ENCODE data around the gene VGF.

VGF gene

GRCh38 chr7:101169110-101169837 lies 3.9 kb upstream of the VGF start (continued):
- no peak for TF ChIP-seq ZNF175 (tag by site-specific recombination; IDR thresholded peaks at IDR 0.05)
- TF ChIP-seq ZNF792 (tag by site-specific recombination; IDR thresholded peaks at IDR 0.05), result no peak
- TF ChIP-seq PBX3 (CRISPR knock-in tag; IDR thresholded peaks at IDR 0.05), result no peak
- TF ChIP-seq ZFHX2 (tag by site-specific recombination; conservative IDR thresholded peaks at IDR 0.05), result peak; percentile 91
- TF ChIP-seq ZNF10 (tag by site-specific recombination; IDR thresholded peaks at IDR 0.05), result no peak
- no peak for TF ChIP-seq ZNF211 (tag by site-specific recombination; IDR thresholded peaks at IDR 0.05; ENCODE audit: low read depth)
- no peak for TF ChIP-seq ZNF660 (tag by site-specific recombination; IDR thresholded peaks at IDR 0.05)
- TF ChIP-seq ZNF600 (tag by site-specific recombination; IDR thresholded peaks at IDR 0.05), result no peak
- TF ChIP-seq ZNF157 (tag by site-specific recombination; IDR thresholded peaks at IDR 0.05), result no peak
- TF ChIP-seq GLI4 (tag by site-specific recombination; IDR thresholded peaks at IDR 0.05), result peak; percentile 59; the same call in 1 of the 2 replicates
- TF ChIP-seq ZNF214 (tag by site-specific recombination; IDR thresholded peaks at IDR 0.05; ENCODE audit: borderline replicate concordance), result no peak
- TF ChIP-seq ZNF223 (tag by site-specific recombination; IDR thresholded peaks at IDR 0.05), result no peak
- no peak for TF ChIP-seq ZNF529 (tag by site-specific recombination; IDR thresholded peaks at IDR 0.05; ENCODE audit: insufficient replicate concordance)
- TF ChIP-seq ZNF610 (tag by site-specific recombination; IDR thresholded peaks at IDR 0.05; ENCODE audit: borderline replicate concordance), result no peak
- TF ChIP-seq HOXD13 (CRISPR knock-in tag; IDR thresholded peaks at IDR 0.05; ENCODE audit: borderline replicate concordance), result no peak
- no peak for TF ChIP-seq ZNF132 (tag by site-specific recombination; IDR thresholded peaks at IDR 0.05; ENCODE audit: borderline replicate concordance)
- no peak for TF ChIP-seq ZNF221 (tag by site-specific recombination; IDR thresholded peaks at IDR 0.05; ENCODE audit: borderline replicate concordance)
- no peak for TF ChIP-seq ZNF580 (tag by site-specific recombination; IDR thresholded peaks at IDR 0.05)
- TF ChIP-seq ZNF510 (tag by site-specific recombination; IDR thresholded peaks at IDR 0.05; ENCODE audit: insufficient replicate concordance), result no peak
- peak; percentile 47; the same call in 1 of the 2 replicates for TF ChIP-seq RBAK (tag by site-specific recombination; IDR thresholded peaks at IDR 0.05)
- no peak for TF ChIP-seq ZNF350 (tag by site-specific recombination; IDR thresholded peaks at IDR 0.05)
- peak; percentile 60 for TF ChIP-seq ZFP69B (tag by site-specific recombination; IDR thresholded peaks at IDR 0.05)
- no peak for TF ChIP-seq ZNF26 (tag by site-specific recombination; IDR thresholded peaks at IDR 0.05)
- no peak for TF ChIP-seq PRDM10 (tag by site-specific recombination; IDR thresholded peaks at IDR 0.05)
- no peak for TF ChIP-seq SETDB1 (IDR thresholded peaks at IDR 0.05; ENCODE audit: insufficient read length, low read length)
- no peak for TF ChIP-seq FEZF1 (tag by site-specific recombination; IDR thresholded peaks at IDR 0.05)
- peak; percentile 91 for TF ChIP-seq ZBTB7A (tag by site-specific recombination; IDR thresholded peaks at IDR 0.05; ENCODE audit: low read depth)
- TF ChIP-seq ZNF555 (tag by site-specific recombination; conservative IDR thresholded peaks at IDR 0.05), result no peak
- 0 out of 2 replicates have a peak, but pooled peaks have one; percentile 24 for TF ChIP-seq ZNF239 (tag by site-specific recombination; IDR thresholded peaks at IDR 0.05)
- no peak for TF ChIP-seq ZNF362 (tag by site-specific recombination; IDR thresholded peaks at IDR 0.05)
- peak; percentile 86 for TF ChIP-seq PATZ1 (tag by site-specific recombination; IDR thresholded peaks at IDR 0.05)

Measured in HEK293 (cell line).